ENCODE results near the gene PDE4B.

DNA sequence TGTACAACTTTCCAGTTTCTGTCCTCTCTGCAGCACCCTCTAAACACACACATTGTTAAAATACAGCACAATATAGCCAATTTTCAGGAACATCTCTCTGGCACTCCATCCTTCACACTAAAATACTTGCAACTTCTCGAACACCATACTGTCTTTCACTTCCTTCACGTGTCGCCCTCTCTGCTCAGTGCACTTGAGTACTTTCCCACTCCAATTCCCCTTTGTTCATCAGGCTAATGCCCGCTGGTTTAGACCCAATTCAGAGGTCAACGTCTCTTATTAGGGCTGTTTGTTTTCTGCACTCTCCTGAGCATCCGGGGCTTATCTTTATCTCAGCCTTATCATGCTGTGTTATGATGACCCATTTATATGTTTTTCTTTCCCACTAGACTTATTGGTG lies 503.1 kb downstream of the PDE4B start:
- TF ChIP-seq TCF7L2 (IDR thresholded peaks at IDR 0.05; ENCODE audit: low read depth, low read length) (no peak), ZMYM4 (CRISPR knock-in tag; IDR thresholded peaks at IDR 0.05) (no peak), GLMP (CRISPR knock-in tag; IDR thresholded peaks at IDR 0.05; ENCODE audit: borderline replicate concordance) (no peak), ZMYM3 (CRISPR knock-in tag; IDR thresholded peaks at IDR 0.05) (no peak), CHD2 (IDR thresholded peaks at IDR 0.05; ENCODE audit: low read depth, low read length) (no peak), NFE2L1 (CRISPR knock-in tag; IDR thresholded peaks at IDR 0.05; ENCODE audit: borderline replicate concordance) (no peak), MIER2 (CRISPR knock-in tag; IDR thresholded peaks at IDR 0.05) (no peak), NR2C2 (CRISPR knock-in tag; IDR thresholded peaks at IDR 0.05; ENCODE audit: borderline replicate concordance) (no peak), FIP1L1 (IDR thresholded peaks at IDR 0.05; ENCODE audit: borderline replicate concordance, insufficient read depth, low read depth, low read length) (no peak), RAD21 (CRISPR knock-in tag; IDR thresholded peaks at IDR 0.05) (no peak), E2F5 (CRISPR knock-in tag; conservative IDR thresholded peaks at IDR 0.05) (no peak), DPF2 (CRISPR knock-in tag; IDR thresholded peaks at IDR 0.05; ENCODE audit: borderline replicate concordance, low read depth) (no peak)

Data from HepG2 (cell line).